ENCODE results near the gene LGR5. TPM values are rescaled to one million over a fixed set of nuclear protein-coding genes. Genes with fewer than 3 reads are reported as not detected.

Gene LGR5
- total and polyA plus RNA-seq, 2 of the 13 experiments (the other 11 are each of a cell fraction or from before 2014, with no cell fraction given), result 37.0 to 121 TPM

GRCh38 chr12:71440763-71441748 lies 1.5 kb downstream of the LGR5 start (continued):
- TF ChIP-seq TP53 (CRISPR knock-in tag; conservative IDR thresholded peaks at IDR 0.05), result 0 out of 2 replicates have a peak, but pooled peaks have one; percentile 49
- peak; percentile 29; the same call in 1 of the 2 replicates for TF ChIP-seq ZNF121 (CRISPR knock-in tag; IDR thresholded peaks at IDR 0.05)
- TF ChIP-seq DMAP1 (CRISPR knock-in tag; IDR thresholded peaks at IDR 0.05), result peak; percentile 65; the same call in 1 of the 2 replicates
- TF ChIP-seq SPEN (CRISPR knock-in tag; IDR thresholded peaks at IDR 0.05; ENCODE audit: low read depth), result no peak; the same call in 1 of the 2 replicates
- peak; percentile 84; the same call in 1 of the 2 replicates for TF ChIP-seq ELF4 (CRISPR knock-in tag; IDR thresholded peaks at IDR 0.05; ENCODE audit: borderline replicate concordance)
- TF ChIP-seq NAIF1 (CRISPR knock-in tag; IDR thresholded peaks at IDR 0.05; ENCODE audit: borderline replicate concordance), result peak; percentile 85
- TF ChIP-seq SIX1 (CRISPR knock-in tag; IDR thresholded peaks at IDR 0.05; ENCODE audit: borderline replicate concordance), result peak; percentile 69; the same call in 1 of the 2 replicates
- TF ChIP-seq SMARCC2 (IDR thresholded peaks at IDR 0.05), result no peak
- TF ChIP-seq ZNF780A (CRISPR knock-in tag; IDR thresholded peaks at IDR 0.05), result no peak
- TF ChIP-seq ZBTB26 (CRISPR knock-in tag; IDR thresholded peaks at IDR 0.05; ENCODE audit: borderline replicate concordance), result peak; percentile 62; the same call in 1 of the 2 replicates
- TF ChIP-seq TOPORS (CRISPR knock-in tag; IDR thresholded peaks at IDR 0.05), result no peak
- no peak for TF ChIP-seq ZNF839 (CRISPR knock-in tag; IDR thresholded peaks at IDR 0.05; ENCODE audit: borderline replicate concordance)
- TF ChIP-seq ZNF563 (CRISPR knock-in tag; IDR thresholded peaks at IDR 0.05), result no peak
- TF ChIP-seq ZNF44 (CRISPR knock-in tag; IDR thresholded peaks at IDR 0.05), result no peak
- peak; percentile 70 for TF ChIP-seq KDM6A (CRISPR knock-in tag; IDR thresholded peaks at IDR 0.05; ENCODE audit: low read depth)
- TF ChIP-seq FOXJ3 (CRISPR knock-in tag; IDR thresholded peaks at IDR 0.05; ENCODE audit: borderline replicate concordance), result peak; percentile 87; the same call in 1 of the 2 replicates
- no peak for TF ChIP-seq ZNF251 (CRISPR knock-in tag; IDR thresholded peaks at IDR 0.05)
- TF ChIP-seq LRRFIP1 (CRISPR knock-in tag; conservative IDR thresholded peaks at IDR 0.05), result no peak
- no peak for TF ChIP-seq CREB3 (CRISPR knock-in tag; IDR thresholded peaks at IDR 0.05)
- no peak for TF ChIP-seq ARID2 (CRISPR knock-in tag; IDR thresholded peaks at IDR 0.05; ENCODE audit: borderline replicate concordance)
- no peak for TF ChIP-seq ZNF354B (CRISPR knock-in tag; IDR thresholded peaks at IDR 0.05)
- no peak for TF ChIP-seq ZFP41 (CRISPR knock-in tag; IDR thresholded peaks at IDR 0.05; ENCODE audit: borderline replicate concordance)
- TF ChIP-seq XRCC5 (optimal IDR thresholded peaks at IDR 0.05; ENCODE audit: low read length), result peak; percentile 64
- TF ChIP-seq ZNF713 (CRISPR knock-in tag; IDR thresholded peaks at IDR 0.05), result no peak
